ENCODE measurements around the gene PDZD2.

PDZD2 gene

DNA sequence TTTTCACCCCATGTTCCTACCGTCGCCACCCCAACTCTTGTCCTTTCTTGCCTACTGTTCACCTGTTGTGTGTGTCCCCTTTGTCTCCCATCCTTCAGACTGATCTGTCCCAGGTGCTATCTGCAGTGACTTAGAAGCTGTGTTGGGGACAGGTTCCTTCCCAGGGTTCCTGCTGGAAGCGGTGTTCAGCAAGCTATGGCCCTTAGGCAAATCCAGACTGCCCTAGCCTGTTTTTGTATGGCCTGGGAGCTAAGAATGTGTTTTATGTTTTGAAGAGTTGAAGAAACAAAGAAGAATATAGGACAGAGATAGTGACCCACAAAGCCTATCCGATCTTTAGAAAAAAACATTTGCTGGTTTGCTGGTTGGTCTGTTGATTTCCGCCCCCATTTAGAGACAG, 298.8 kb downstream of the PDZD2 start:
- DNase-seq = no peak

DNA sequence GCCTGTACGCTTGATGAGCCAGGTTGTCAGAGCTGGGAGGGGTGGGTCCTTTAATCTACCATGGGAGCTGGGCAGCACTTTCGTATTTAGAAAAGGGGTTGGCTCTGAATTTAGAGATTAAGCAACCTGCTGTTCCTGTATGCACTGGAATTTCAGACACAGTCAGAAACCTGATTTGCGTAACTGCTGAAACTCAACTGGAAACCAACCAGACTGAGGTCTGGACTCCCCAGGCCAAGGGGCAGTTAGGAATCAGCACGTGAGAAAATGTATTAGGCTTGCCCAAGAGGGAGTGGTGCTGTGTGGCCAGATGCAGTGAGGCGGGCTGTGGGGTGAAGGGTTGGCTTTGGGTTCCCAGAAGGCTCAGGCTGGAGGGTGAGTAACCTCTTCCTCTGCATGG, 300.2 kb downstream of the PDZD2 start:
- DNase-seq = peak; percentile 69

DNA sequence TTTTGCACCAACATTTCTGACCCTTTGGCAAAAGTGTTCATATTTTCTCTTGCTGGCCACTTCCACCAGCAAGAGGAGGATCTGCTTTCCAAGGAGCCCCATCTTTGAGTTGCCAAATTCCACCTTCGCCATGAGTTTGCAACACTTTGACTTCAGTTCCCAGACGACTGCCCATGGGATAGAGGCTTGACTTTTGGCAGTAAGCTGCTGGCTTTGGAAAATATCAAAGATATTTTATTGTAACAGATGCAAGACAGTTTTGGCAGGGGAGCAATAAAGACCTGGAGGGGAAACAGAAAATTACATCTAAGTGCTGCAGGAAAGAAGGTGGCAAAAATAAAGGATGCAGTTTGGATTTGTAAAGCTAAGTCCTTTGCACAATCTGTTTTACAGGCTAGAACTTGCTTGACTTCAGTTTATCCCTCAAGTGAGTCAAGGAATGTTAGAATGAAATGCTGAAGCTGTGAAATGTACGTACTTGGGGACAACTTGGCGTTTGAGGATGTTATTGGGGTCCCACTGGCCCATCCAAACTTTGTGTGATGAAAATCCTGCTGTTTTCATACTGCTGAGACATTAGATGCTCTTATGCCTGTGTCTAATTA, 302.3 kb downstream of the PDZD2 start:
- no peak for DNase-seq

DNA sequence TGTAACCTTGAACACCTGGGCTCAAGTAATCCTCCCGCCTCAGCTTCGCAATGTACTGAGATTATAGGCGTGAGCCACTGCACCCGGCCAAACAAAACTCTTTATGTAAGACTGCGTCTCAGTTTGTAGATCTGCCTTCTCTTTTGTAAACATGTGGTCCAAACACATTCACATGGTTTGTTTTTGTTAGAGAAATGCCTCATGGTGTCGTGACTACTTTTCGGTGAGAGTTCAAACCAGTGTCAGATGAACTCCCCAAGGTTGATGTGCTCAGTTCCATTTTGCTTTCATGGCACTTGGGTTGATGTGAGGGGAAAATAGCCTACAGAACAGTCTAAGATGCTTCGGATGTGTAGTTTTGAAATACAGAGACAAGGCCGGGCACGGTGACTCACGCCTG, 303.6 kb downstream of the PDZD2 start:
- no peak for DNase-seq

DNA sequence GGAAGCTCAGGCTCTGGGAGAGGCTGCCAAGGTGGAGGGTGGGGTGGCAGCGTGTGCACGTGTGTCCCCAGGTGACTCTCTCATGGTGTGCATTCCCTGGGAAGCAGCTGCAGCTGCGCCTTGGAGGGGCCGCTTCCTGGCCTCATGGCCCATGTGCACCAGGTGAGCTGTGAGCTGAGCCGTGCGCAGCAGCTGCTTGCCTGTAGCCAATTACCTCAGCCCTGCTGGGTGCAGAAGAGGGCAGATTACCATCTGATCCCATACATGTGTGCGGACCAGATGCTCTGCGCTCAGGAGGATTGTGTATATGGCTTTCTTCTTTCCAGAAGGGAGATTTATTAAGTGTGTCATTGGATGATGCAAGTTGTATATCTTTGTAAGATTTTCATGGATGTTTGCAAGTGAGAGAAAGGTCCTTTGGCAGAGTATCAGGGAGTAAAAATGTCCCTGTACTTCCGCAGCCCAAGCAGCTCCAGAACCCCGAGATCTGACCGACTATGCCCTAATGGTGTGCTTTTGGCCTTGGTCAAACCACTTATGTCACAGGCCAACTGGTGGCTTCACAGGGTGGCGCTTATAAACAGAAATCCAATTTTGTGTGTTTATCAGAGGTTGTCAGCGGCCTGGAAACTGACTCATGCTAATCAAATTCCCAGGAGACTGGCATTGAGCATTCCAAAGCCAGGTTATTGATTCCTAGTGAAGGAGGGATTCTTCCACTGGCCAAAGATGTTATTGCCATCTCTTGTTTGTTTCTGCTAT, 305.9 kb downstream of the PDZD2 start:
- DNase-seq = no peak

DNA sequence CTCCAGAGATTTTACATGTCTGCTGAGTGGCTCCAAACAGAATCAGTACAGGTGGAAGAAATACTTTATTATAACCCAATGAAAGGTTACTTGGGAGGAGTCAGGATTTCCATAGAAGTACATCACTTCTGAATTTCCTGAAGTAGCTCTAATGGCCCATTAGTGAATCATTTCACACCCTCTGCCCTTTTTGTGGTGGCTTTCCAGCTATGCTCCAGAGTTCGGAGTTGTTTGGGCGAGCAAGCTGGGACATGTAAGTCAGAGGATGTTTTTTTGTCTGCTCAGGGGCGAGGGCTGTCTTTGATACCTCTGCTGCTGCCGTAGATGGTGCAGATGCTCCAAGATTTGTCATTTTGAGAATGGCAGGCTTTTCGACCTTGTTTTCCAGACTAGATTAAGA, 309.1 kb downstream of the PDZD2 start:
- no peak for DNase-seq

DNA sequence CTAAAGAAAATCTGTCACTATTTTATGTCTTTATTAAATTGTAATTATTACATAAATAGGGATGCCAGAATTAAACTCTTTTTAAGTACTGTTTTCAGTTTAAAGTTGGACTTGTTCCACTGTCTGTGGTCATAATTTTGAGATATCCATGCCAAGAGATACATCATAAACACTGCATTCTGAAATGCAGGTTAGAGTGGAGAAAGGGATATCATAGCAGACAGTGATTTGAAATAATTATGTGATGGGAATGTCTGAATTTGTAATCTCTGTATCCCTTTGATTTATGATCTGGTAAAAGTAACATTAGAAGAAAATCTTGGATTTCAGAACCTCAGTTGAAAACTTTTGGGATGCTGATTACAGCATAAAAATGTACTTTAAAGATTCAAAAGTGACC, 313.1 kb downstream of the PDZD2 start:
- peak; percentile 38 for DNase-seq

DNA sequence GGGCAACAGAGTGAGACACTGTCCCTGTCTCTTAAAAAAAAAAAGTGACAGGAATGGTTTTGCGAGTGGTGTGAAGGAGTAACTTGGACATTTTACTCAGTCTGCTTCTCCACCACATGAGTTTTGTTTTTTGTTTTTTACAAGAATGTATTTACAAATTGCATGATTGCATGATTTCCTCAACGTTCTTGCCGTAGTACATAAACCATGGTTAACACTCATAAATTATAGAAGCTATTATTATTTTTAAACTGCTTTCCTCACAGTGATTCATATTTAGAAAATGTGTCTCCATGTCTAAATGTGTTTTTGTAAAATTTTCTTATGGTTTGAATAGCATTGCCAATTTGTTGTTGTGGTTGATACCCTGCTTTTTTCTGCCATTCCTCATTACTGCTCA, 315.2 kb downstream of the PDZD2 start:
- DNase-seq = no peak

DNA sequence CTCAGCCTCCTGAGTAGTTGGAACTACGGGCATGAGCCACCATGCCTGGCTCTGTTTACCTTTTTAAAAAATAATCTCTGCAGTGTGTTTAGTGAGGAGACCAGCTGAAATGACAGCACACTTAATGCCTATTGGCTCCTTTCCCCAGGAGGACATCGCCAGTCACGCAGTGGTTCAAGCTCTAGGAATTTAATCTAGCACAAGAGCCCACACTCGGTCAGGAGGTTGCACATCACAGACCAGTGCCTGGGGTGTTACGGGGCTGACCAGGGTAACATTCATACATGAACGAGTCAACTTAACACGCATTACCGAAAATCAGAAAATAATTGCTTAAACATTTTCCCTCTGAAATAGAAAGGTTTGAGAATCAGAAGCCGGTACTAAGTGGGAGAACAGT, 318.2 kb downstream of the PDZD2 start:
- DNase-seq = no peak

DNA sequence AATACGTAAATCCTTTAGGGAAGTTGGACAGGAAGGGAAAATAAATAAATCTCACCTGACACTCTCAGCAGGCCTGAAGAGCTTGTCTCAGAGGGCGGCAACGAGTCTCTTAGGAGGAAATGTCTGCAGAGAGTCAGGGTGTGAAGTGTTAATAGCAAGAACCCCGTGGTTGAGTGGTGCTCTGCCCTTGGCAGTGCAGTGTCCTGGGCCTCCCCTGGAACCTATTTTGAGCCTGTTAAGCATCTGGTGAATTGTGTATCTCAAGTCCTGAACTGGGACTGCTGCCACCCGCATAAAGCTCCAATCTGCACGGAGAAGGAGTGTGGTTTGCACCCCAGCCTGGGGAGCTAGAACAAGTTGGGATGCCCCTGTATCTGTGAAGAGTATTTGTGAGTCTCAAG, 323.4 kb downstream of the PDZD2 start:
- DNase-seq = no peak

DNA sequence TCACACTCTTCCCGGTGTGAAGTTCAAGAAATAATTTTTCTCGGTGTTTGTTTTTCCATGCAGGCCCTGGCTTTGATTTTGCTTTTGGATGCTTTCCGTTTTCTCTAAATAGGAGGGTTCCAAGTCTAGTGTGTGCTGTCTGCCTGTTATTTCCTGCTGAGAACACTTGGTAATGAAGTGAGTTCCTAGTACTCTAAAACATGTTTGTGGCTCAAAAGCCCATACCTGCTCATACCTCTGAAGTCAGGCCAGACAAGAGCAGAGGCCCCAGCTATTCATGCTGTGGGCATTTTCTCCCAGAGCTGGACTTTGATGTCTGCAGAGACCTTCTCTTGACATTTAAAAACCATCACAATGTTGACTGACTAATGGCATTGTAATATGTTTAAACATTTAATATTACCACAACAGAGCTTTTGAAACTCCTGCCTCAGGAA, 324.0 kb downstream of the PDZD2 start:
- peak; percentile 67 for DNase-seq

DNA sequence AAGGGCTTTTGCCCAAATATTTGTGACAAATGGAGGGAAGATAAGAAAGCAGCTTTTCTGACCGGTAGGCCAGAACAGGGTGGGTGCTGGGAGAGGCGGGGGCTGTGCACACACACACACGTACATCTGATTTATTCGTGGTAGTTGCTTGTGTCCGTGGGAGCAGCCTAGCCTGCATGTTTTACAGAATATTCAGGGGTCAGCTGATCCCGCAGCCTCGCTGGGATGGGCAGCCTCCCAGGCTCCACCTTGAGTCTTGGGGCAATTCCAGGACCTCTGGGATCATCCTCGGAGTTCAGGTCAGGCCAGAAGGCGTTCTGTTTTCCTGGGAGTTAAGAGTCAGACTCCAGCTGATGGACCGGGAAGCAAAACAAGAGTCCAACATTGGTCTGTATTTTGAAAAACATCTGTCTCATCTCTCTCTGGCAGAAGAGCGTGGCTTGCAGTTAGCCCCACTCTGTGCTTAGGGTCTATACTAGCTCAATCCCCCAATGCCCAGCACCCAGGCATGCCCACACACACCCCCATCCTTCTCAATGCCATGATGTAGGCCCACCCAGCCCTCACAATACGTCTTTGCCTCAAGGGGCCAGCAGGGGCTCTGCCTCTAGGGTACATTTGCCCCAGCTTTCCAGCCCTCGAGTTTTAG, 324.6 kb downstream of the PDZD2 start:
- peak; percentile 75 for DNase-seq

DNA sequence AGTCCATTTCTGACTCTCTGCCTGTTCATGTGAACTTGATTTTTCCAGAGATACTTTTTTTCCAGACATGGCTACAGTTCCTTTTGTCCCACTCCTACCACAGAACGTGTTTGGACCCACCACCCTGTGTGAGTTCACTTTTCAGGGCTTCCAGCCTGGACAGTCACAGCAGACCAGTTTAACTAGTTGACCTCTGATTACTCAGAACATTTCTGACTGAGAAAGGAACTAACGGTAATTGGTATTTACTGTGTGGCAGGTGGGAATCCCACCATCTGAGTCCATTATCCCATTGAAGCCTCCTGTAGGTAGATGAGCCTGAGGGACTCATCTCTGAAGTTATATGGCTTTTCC, 325.1 kb downstream of the PDZD2 start:
- DNase-seq = no peak

DNA sequence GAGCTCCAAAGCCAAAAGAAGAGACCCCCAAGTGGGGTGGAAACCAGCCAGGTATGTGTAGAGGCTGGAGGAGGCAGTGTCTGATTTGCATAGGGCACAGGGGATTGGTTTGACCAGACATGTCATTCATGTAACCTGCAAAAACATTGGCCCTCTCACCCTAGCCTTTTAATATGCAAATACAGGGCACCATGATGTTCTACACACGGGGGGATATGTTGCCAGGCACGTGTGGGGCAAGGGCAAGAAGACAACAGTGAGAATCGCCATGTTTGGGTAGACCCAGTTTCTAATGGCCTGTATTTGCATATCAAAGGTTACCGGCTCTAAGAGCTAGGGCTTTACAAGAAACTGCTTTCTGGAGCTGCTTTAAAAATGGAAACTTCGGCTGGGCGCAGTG, 326.3 kb downstream of the PDZD2 start:
- no peak for DNase-seq

DNA sequence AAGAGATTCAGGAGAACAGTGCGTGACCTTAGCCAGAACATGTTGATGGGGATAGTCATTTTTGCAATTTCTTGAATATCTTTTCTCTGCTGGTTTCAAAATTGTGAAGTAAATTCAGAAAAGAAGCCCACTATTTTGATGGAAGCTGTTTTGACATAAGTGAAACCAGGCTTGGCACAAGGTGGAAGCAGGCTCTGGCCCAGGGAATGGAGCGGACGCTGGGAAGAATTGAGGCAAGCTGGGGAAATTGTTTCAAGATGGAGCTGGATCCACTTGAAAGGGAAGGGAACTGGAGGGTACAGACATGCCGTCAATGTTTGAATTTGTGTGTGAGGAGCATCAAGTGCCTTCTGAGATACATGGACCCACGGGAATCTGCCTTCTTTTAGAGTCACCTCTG, 328.0 kb downstream of the PDZD2 start:
- no peak for DNase-seq

DNA sequence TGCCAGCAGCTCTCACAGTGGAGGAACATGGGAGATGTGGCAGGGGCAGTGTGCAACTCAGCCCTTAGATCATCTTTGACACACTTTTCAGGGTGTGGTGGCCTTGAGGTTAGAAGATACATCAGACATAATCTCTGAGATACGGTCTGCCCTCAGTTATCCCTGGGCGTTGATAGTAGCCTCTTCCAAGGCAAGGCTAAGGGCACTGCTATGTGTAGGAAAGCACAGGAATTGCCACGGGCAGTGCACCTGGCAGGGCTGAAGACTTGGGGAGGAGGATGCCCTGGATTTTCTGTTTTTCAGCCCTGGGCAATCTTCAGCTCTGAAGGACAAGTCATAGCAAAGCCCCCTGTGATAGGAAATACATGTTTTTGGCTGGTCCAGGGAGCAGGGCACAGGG, 328.5 kb downstream of the PDZD2 start:
- DNase-seq = no peak

DNA sequence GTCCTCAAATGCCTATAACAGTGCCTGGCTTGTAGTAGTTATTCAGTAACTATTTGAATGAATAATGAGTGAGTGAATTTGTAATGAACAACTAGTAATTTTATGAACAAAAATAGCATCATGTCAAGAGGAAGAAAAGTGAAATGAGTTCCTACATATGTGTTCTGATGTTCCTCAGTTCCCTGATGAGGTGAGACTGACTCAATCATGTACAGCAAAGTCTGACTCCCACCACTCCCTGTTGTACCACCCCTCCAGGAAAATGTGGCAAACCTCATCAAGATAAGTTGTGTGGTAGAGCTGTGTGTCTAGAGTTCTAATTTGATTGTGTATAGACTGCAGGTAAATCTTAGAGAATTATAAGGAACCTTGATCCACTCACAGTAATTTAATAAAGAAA, 333.6 kb downstream of the PDZD2 start:
- no peak for DNase-seq

DNA sequence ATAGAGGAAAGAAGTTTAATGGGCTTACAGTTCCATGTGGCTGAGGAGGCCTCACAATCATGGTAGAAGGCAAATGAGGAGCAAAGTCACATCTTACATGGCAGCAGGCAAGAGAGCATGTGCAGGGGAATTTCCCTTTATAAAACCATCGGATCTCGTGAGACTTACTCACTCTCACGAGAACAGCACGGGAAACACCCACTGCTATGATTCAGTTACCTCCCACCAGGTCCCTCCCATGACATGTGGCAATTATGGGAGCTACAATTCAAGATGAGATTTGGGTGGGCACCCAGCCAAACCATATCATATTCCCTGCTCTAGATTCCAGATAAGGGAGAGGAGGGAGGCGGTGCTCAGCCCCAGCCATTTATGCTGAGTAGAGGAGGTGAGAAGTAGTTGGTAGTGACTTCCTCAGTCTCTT, 336.3 kb downstream of the PDZD2 start:
- peak; percentile 75 for DNase-seq

DNA sequence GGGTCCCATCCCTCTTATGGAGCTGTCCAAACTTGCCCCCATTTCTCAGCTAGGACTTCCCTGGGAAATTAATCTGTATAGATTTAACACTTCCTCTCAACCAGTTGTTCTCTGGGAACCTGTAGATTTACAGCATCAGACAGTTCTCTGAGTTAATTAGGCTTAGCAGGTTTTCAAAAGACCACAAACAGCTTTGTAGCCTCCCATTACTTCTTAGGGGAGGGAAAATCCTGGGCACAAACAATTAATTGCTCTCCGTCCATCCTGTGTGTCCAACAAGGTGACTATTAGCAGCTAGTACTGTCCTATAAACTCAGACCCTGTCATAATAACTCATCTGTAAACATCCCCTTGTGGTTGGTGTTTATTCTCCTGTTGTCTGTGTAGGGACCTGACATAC, 337.2 kb downstream of the PDZD2 start:
- DNase-seq = no peak

DNA sequence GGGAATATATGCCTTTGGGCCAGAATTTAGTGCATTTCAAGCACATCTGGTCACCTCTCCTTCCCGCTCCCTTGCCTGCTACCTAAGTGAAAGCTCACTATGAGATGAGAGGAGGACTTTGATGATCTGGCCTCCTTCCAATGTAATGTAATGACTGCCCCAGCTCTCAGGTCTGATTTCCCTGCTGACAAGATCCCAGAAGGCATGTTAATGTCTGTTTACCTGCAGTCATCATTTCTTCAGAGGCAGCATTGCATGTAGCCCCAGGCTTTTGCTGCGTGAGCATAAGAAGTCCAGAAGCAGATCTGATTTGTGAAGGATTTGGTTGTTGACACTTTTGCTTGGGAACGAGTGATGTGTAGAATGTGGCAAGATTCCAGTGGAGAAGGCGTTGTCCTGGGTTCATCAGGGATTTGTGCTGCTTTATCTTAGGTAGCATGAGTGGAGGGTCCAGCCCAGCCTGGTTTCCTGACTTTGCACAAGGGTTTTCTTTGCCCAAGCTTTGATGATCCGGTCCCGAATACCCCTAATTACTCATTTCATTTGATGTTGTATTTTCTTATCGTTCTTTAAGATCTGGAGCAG, 342.5 kb downstream of the PDZD2 start:
- DNase-seq = no peak

DNA sequence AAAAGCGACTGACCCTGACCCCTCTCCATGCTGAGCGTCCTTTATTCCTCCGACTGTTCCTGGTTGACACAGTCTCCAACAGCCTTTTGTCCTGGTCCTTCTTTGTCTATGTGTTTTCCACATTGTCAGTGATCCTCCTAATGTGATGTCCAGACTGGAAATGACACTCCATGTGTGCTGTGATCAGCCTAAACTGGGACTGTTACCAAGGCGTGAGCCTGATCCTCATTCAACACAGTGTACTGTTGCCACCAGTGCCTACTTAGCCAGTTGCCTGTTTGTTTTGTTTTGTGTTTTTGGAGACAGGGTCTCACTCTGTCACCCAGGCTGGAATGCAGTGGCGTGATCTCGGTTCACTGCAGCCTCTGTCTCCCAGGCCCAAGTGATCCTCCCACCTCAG, 343.1 kb downstream of the PDZD2 start:
- no peak for DNase-seq

DNA sequence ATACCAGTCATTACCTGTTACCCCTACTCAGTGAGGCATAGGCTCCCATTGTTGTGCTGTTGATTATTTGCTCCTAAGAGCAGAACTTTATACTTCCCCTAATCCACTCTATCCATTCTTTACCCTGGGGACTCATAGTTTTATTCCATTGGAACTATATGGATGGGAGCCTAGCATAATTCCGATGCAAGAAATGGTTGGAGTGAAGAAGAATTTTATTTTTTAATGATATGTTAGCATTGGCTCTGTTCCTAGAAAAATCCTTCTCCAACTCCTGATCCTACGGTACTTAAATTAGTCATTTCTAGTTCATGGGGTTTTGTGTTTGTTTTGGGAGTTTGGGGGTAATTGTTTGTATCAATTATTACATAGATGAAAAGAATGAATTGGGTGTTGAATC, 343.7 kb downstream of the PDZD2 start:
- no peak for DNase-seq

DNA sequence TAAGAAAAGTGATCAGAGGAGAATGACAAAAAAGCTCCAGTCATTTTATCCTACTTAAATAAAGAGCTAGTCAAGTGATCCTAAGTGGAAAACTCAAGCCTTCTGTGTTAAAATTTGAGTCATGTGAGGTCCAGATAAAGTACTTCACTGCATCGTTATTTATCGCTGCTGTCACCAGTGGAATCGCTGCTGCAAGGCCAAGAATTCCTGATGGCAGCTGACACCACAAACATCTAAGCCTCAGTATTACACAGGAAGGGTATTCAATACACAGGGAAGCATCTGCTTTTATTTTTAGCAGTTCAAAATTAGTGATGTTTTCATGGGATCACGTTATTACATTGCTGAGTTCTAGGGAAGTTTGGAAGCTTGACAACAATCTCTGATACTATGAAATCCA, 344.9 kb downstream of the PDZD2 start:
- DNase-seq = no peak

DNA sequence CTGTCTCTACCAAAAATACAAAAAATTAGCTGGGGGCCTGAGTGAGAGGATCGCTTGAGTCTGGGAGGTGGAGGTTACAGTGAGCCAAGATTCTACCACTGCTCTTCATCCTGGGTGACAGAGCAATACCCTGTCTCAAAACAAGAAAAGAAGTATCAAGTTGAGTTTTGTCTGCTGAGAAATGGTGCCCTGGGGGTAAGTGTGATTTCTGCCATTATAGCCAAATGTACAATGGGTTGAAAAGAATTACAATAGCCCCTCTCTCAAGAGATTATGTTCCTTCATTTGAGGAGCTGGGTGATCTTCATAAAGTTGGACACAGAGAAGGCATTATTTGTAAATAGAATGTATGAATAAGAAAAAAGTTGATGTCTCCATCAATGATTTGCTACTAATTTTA, 345.8 kb downstream of the PDZD2 start:
- DNase-seq = no peak

All from NCI-H226 (cell line).